ENCODE measurements around the gene ENDOV. TPM values are rescaled to one million over a fixed set of nuclear protein-coding genes. Genes with fewer than 3 reads are reported as not detected.

Gene ENDOV
- total RNA-seq, 1 experiment from 2014 or later: 45.6 TPM

DNA sequence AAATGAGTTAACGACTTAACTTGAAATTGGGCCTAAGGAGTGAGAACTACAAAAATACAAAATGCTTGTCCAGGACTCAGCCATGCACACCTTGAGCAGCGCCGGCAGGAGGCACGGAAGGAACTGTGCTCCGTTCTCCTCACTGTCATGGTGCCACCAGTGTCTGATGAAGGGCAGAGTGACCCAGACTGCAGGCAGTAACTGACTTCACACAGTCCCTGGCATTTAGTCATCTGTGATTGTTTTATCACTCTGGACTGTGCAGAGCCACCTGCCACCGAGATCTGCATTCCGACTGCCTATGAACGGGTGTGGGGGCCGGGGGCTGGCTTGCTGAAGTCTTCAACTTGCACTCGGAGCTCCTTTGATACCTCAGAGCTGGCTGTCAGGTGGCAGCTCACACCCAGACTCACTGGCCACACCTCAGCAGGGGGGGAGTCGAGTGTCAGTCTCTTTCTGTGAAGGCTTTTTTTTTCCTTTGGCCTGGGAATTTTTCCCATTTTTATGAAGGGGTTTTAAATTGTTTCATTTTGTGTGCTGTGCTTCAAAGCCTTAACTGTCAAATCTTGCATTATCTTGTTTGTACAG lies 20.2 kb upstream of the ENDOV start:
- DNase-seq (ENCODE audit: low read depth, low spot score) (no peak), ATAC-seq (no peak)
- Histone ChIP-seq H3K9ac (ENCODE audit: low read length) (no peak overlapping the region), H3K27ac (ENCODE audit: low read depth, low read length) (no peak overlapping the region), H2AFZ (ENCODE audit: low read depth, low read length, poor library complexity, severe bottlenecking) (no peak overlapping the region), H3K9me2 (ENCODE audit: insufficient read depth) (no peaks in the 10 kb centered on the region), H3K4me3 (replicated peaks in 1 of 2; ENCODE audit: low read depth in 1 of 2, low read length in 2 of 2) (no peak overlapping the region), H3K4me1 (ENCODE audit: control insufficient read depth in 1 of 2, insufficient read depth in 2 of 2, low read length in 2 of 2) (0 out of 4 replicates have a peak, but pooled peaks cover 0 to 2% of the 10 kb centered on the region in 2 experiments), H3K36me3 (ENCODE audit: control insufficient read depth in 1 of 2, insufficient read depth in 2 of 2, low read length in 2 of 2) (peaks cover 4% of the 10 kb centered on the region in 2 experiments; a peak in 1 of 4 replicates), H3K27me3 (ENCODE audit: insufficient read depth, low read length) (no peaks in the 10 kb centered on the region), H3K79me2 (ENCODE audit: insufficient read depth, low read length) (no peaks in the 10 kb centered on the region), H3K4me2 (ENCODE audit: low read length) (no peak overlapping the region), H4K20me1 (ENCODE audit: insufficient read depth) (no peaks in the 10 kb centered on the region), H3K9me3 (ENCODE audit: control insufficient read depth in 1 of 2, insufficient read depth in 1 of 2, low read depth in 1 of 2, low read length in 2 of 2) (no peaks in the 10 kb centered on the region)
- ChIA-PET CTCF (no interaction called here), RAD21 (ENCODE audit: low non-redundant PET in 1 of 2, low total read pairs in 2 of 2, uncharacterized antibody in 2 of 2, unreplicated experiment in 2 of 2) (interaction anchor here in 1 of 2 experiments (0.7 kb wide), 1 partner anchor 176 kb away, joined by 3 read pairs; no protein-coding TSS in a partner anchor), POLR2A (no interaction called here)
- BruUV-seq (replicated peaks): no TSS peak
- intact Hi-C loops (cut with micrococcal nuclease): no loop called here
- TF ChIP-seq, protein P1, sequence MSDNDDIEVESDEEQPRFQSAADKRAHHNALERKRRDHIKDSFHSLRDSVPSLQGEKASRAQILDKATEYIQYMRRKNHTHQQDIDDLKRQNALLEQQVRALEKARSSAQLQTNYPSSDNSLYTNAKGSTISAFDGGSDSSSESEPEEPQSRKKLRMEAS (IDR thresholded peaks at IDR 0.05): no peak
- TF ChIP-seq CBX3 (IDR thresholded peaks at IDR 0.05; ENCODE audit: low read depth) (no peak), SRF (IDR thresholded peaks at IDR 0.05; ENCODE audit: low read depth) (no peak)

DNA sequence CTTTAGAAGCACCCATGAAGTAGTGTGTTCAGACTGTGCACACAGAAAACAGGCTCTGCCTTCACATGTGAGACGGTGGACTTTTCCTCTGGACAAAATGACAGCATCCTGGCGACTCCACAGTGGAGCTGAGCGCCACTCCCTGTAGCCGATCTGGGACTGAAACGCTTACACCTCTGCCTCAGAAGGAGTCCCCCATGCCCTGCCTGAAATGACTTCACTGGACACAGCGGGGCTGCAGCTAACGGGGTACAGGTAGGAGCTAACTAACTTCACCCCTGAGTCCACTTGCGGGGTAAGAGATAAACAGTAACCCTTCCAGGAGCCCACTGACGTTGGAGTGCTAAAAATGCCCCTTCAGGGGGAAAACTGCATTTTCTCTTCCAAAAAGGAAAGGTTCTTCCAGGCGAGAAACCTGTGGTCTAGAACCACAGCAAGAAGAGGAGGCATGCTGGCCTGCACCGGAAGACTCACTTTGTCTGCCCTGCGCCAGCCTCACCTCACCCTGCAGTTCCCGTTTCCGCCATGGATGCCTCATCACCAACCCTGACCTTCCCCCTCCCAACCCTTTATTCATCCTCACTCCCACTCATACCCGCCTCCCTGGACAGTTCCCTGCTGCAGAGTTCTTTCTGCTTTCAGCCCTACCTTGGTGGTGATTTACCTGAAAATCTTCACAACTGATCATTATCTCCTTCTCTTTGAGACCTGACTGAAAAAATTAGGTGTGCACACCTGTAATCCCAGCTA lies 19.4 kb upstream of the ENDOV start:
- H3K4me3 ChIP-seq (replicated peaks in 1 of 2; ENCODE audit: low read depth in 1 of 2, low read length in 2 of 2): no peak overlapping the region
- no peaks in the 10 kb centered on the region for H3K79me2 ChIP-seq (ENCODE audit: insufficient read depth, low read length)
- no peak overlapping the region for H3K9ac ChIP-seq (ENCODE audit: low read length)
- ChIA-PET POLR2A (no interaction called here), RAD21 (ENCODE audit: low non-redundant PET in 1 of 2, low total read pairs in 2 of 2, uncharacterized antibody in 2 of 2, unreplicated experiment in 2 of 2) (interaction anchor here in 1 of 2 experiments (0.7 kb wide), 1 partner anchor 176 kb away, joined by 3 read pairs; no protein-coding TSS in a partner anchor), CTCF (no interaction called here)
- no peak overlapping the region for H3K27ac ChIP-seq (ENCODE audit: low read depth, low read length)
- no peak overlapping the region for H3K4me2 ChIP-seq (ENCODE audit: low read length)
- BruUV-seq (replicated peaks): no TSS peak
- H2AFZ ChIP-seq (ENCODE audit: low read depth, low read length, poor library complexity, severe bottlenecking): no peak overlapping the region
- 0 out of 4 replicates have a peak, but pooled peaks cover 0 to 3% of the 10 kb centered on the region in 2 experiments for H3K36me3 ChIP-seq (ENCODE audit: control insufficient read depth in 1 of 2, insufficient read depth in 2 of 2, low read length in 2 of 2)
- H3K4me1 ChIP-seq (ENCODE audit: control insufficient read depth in 1 of 2, insufficient read depth in 2 of 2, low read length in 2 of 2): 0 out of 4 replicates have a peak, but pooled peaks cover 0 to 2% of the 10 kb centered on the region in 2 experiments
- H4K20me1 ChIP-seq (ENCODE audit: insufficient read depth): no peaks in the 10 kb centered on the region
- intact Hi-C loops (cut with micrococcal nuclease): no loop called here
- H3K27me3 ChIP-seq (ENCODE audit: insufficient read depth, low read length): no peaks in the 10 kb centered on the region
- no peaks in the 10 kb centered on the region for H3K9me2 ChIP-seq (ENCODE audit: insufficient read depth)
- ATAC-seq (peak; percentile 76), DNase-seq (ENCODE audit: low read depth, low spot score) (no peak)
- TF ChIP-seq EGR1 (IDR thresholded peaks at IDR 0.05; ENCODE audit: low read depth) (no peak), EZH2phosphoT487 (IDR thresholded peaks at IDR 0.05; ENCODE audit: borderline replicate concordance) (no peak), RAD21 (IDR thresholded peaks at IDR 0.05; ENCODE audit: low read depth) (no peak), FOSL1 (IDR thresholded peaks at IDR 0.05; ENCODE audit: low read depth) (no peak), SRF (IDR thresholded peaks at IDR 0.05; ENCODE audit: low read depth) (no peak)
- no peaks in the 10 kb centered on the region for H3K9me3 ChIP-seq (ENCODE audit: control insufficient read depth in 1 of 2, insufficient read depth in 1 of 2, low read depth in 1 of 2, low read length in 2 of 2)

All from HCT116 (cell line).